Effector memory CD8-positive, alpha-beta T cell (primary cell): ENCODE data around the gene MYEOV.

Experiments used
- ATAC-seq: fragments of 150-1000 bp; cut with Tn5 transposase; replicated peaks from 2 replicates; pipeline ENCODE4 v1.10.0; 2021; ENCODE audit warnings: mild to moderate bottlenecking, moderate library complexity
- DNase-seq, 3 experiments: peaks; one replicate each; pipeline ENCODE4 v3.0.0; 2021
- H3K27ac Mint-ChIP-seq, 2 donors: one replicate each; pipeline ENCODE4 v1.8.0; 2022; ENCODE audit warnings: mild to moderate bottlenecking in 2 of 2, mixed read lengths in 2 of 2, moderate library complexity in 2 of 2
- H3K27me3 Mint-ChIP-seq, 2 donors: one replicate each; pipeline ENCODE4 v1.8.0; 2022; ENCODE audit warnings: mixed read lengths in 2 of 2
- H3K36me3 Mint-ChIP-seq: one replicate; pipeline ENCODE4 v1.8.0; 2022; ENCODE audit warnings: mild to moderate bottlenecking, moderate library complexity, mixed read lengths; ENCODE audit not compliant: insufficient read depth
- H3K4me1 Mint-ChIP-seq, 2 donors: one replicate each; pipeline ENCODE4 v1.8.0; 2022; ENCODE audit warnings: low read depth in 2 of 2, mixed read lengths in 2 of 2
- H3K4me3 Mint-ChIP-seq, 2 donors: one replicate each; pipeline ENCODE4 v1.8.0; 2022; ENCODE audit warnings: mild to moderate bottlenecking in 2 of 2, mixed read lengths in 2 of 2, moderate library complexity in 2 of 2
- H3K9me3 Mint-ChIP-seq, 2 donors: one replicate each; pipeline ENCODE4 v1.8.0; 2022; ENCODE audit warnings: mixed read lengths in 2 of 2

Gene MYEOV

GRCh38 chr11:69270941-69271340 lies 23.0 kb upstream of the MYEOV start:
- no peak overlapping the region for H3K4me3 Mint-ChIP-seq
- no peaks in the 10 kb centered on the region for H3K9me3 Mint-ChIP-seq
- no peaks in the 10 kb centered on the region for H3K4me1 Mint-ChIP-seq
- DNase-seq = no peak
- H3K36me3 Mint-ChIP-seq = no peaks in the 10 kb centered on the region
- no peak overlapping the region for H3K27ac Mint-ChIP-seq
- ATAC-seq = no peak
- H3K27me3 Mint-ChIP-seq = peaks cover 6 to 24% of the 10 kb centered on the region in 2 donors

DNA sequence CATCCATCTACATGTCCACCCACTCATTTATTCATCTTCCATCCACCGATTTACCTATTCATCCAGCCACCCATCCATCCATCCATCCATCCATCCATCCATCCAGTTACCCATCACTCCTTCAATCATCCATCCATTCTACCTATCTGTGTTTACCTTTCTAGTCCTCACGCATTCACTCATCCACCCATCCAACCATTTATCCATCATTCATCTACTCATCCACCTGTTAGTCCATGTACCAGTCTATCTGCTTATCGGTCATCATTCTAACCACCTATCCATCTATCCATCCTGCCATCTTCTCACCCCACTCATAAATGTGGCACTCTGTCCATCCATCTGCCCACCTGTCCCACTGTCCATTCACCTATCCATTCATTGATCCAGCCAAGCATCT lies 21.9 kb upstream of the MYEOV start:
- no peak overlapping the region for H3K27ac Mint-ChIP-seq
- peaks cover 5 to 12% of the 10 kb centered on the region in 2 donors for H3K27me3 Mint-ChIP-seq
- H3K4me1 Mint-ChIP-seq = no peaks in the 10 kb centered on the region
- H3K36me3 Mint-ChIP-seq = no peaks in the 10 kb centered on the region
- H3K4me3 Mint-ChIP-seq = no peak overlapping the region
- no peak for DNase-seq
- ATAC-seq = no peak
- H3K9me3 Mint-ChIP-seq = no peaks in the 10 kb centered on the region

DNA sequence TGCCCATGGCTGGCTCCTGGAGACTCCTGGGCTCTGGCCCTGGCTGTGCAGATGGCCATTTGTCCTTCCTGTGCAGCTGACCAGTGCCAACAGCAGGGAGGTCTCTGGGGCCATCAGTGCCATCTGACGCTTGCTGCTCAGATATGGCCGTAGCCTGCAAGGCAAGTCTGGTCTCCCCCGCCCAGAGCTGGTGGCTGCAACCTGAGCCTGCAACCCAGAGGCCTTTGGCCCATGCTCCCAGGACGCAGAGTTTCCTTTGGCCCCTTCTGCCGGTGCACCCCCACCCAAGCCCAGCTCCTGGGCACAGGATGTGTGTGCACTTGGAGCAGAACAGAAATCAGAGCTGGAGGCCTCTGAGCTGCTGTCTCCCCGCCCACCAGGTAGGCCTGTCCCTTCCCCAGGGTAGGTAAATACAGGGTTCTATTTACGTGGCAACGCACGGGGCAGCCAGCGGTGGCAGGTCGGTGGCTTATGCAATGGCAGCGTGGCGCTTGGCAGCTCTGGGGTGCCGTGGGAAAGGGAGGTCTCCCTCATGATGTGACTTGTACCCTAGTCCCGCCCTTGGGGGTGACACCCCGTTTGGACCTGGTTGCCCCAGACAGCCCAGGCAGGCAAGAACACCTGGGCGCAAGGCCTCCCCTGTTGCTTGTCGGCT lies 21.0 kb upstream of the MYEOV start:
- ATAC-seq (no peak), DNase-seq (no peak)
- H3K36me3 Mint-ChIP-seq = no peaks in the 10 kb centered on the region
- no peak overlapping the region for H3K4me3 Mint-ChIP-seq
- peaks cover 0 to 7% of the 10 kb centered on the region in 2 donors for H3K27me3 Mint-ChIP-seq
- no peaks in the 10 kb centered on the region for H3K4me1 Mint-ChIP-seq
- H3K9me3 Mint-ChIP-seq = no peaks in the 10 kb centered on the region
- H3K27ac Mint-ChIP-seq = no peak overlapping the region

GRCh38 chr11:69273571-69273970 lies 20.4 kb upstream of the MYEOV start:
- no peaks in the 10 kb centered on the region for H3K4me1 Mint-ChIP-seq
- H3K27ac Mint-ChIP-seq = no peak overlapping the region
- H3K27me3 Mint-ChIP-seq = peaks cover 0 to 7% of the 10 kb centered on the region in 2 donors
- DNase-seq = no peak
- no peaks in the 10 kb centered on the region for H3K36me3 Mint-ChIP-seq
- no peak overlapping the region for H3K4me3 Mint-ChIP-seq
- no peaks in the 10 kb centered on the region for H3K9me3 Mint-ChIP-seq
- no peak for ATAC-seq

- Mint-ChIP-seq H3K36me3 (no peaks in the 10 kb centered on the region), H3K4me1 (no peaks in the 10 kb centered on the region), H3K27me3 (peaks cover 0 to 7% of the 10 kb centered on the region in 2 donors), H3K4me3 (no peak overlapping the region), H3K9me3 (no peaks in the 10 kb centered on the region), H3K27ac (no peak overlapping the region)
- DNase-seq (no peak), ATAC-seq (no peak)
Observed at GRCh38 chr11:69274531-69275016, 19.4 kb upstream of the MYEOV start.

- Mint-ChIP-seq H3K9me3 (no peaks in the 10 kb centered on the region), H3K27me3 (peaks cover 0 to 7% of the 10 kb centered on the region in 2 donors), H3K36me3 (no peaks in the 10 kb centered on the region), H3K27ac (no peak overlapping the region), H3K4me3 (no peak overlapping the region), H3K4me1 (no peaks in the 10 kb centered on the region)
- ATAC-seq (no peak), DNase-seq (no peak)
Observed at GRCh38 chr11:69275178-69275577, 18.8 kb upstream of the MYEOV start.

DNA sequence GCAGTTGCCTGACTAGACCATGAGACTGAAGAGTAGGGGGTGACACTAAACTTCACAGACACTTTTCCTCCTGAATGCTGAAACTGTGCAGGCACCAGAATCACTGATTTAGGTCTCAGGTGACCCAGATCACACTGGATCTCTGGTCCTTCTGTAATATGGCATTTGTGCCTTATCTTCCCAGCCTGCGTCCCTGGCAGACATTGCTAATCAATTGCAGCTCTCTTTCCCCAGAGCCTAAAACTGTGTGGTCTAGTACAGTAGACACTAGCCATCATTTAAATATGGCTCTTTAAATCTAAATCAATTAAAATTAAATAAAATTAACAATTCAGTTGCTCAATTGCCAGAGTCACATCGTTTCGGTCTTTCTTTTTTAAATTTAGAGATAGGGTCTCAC lies 17.8 kb upstream of the MYEOV start:
- H3K9me3 Mint-ChIP-seq = no peaks in the 10 kb centered on the region
- DNase-seq = no peak
- no peaks in the 10 kb centered on the region for H3K4me1 Mint-ChIP-seq
- peaks cover 0 to 7% of the 10 kb centered on the region in 2 donors for H3K27me3 Mint-ChIP-seq
- no peak overlapping the region for H3K27ac Mint-ChIP-seq
- ATAC-seq = no peak
- no peaks in the 10 kb centered on the region for H3K36me3 Mint-ChIP-seq
- no peak overlapping the region for H3K4me3 Mint-ChIP-seq

GRCh38 chr11:69277074-69277809 lies 16.7 kb upstream of the MYEOV start:
- H3K4me3 Mint-ChIP-seq = no peak overlapping the region
- no peaks in the 10 kb centered on the region for H3K36me3 Mint-ChIP-seq
- no peak for ATAC-seq
- no peak overlapping the region for H3K27ac Mint-ChIP-seq
- H3K27me3 Mint-ChIP-seq = peaks cover 0 to 7% of the 10 kb centered on the region in 2 donors
- no peak for DNase-seq
- no peaks in the 10 kb centered on the region for H3K4me1 Mint-ChIP-seq
- no peaks in the 10 kb centered on the region for H3K9me3 Mint-ChIP-seq

DNA sequence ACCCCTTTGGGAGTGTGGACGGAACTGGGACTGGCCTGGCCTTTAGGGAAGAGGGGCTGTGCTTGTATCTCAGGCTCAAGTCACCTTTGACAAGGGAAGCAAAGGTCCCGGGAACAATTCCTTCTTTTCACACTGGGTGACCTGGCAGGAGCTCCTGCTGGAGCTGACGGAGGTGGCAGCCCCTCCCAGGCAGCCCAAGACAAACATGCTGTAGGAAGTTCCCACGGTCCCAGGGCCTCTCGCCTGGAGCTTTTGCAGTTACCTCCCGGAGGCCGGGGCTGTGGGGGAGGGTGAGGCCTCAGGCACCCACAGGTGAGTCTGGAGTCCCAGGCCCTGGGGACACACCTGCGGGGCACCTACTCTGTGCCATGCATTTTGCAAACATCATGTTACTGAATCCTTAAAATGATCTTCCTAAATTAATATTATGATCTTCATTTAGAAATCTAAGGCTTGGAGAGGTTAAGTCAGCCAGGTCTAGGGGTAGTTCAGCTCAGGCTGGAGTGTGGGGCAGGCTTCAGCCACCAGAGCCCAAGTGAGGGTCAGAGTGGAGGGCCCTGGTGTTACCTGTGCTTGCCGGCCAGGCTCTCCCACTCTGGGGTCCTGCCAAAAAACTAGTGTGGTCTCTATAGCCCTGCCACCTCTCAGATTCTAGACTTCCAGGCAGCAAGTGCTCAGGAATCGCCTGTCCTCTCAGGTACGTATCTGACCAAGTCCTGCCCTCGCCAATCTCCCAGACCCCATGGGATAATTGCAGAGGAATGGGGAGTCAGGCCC lies 15.7 kb upstream of the MYEOV start:
- Mint-ChIP-seq H3K9me3 (no peaks in the 10 kb centered on the region), H3K36me3 (no peaks in the 10 kb centered on the region), H3K27me3 (peaks cover 0 to 8% of the 10 kb centered on the region in 2 donors), H3K27ac (no peak overlapping the region), H3K4me1 (no peaks in the 10 kb centered on the region), H3K4me3 (no peak overlapping the region)
- DNase-seq = no peak
- no peak for ATAC-seq

DNA sequence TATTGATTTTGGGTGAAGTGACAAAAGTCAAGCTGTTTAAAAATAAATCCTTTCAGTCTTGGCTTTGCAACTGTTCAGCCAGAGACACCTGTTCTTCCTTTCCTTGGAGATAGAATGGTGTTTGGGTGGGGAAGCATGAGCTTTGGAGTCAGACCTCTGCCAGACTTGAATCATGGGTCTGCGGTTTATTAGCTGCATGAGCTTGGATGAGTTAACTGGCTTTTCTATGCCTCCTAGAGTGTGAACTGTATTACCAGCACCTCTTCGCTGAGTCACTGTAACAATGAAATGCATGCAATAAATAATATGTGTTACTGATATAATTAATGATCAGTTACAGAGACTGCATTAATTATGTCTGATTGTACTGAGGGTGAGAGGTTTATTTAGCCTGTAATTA lies 13.5 kb upstream of the MYEOV start:
- Mint-ChIP-seq H3K4me1 (no peaks in the 10 kb centered on the region), H3K27ac (no peak overlapping the region), H3K4me3 (no peak overlapping the region), H3K36me3 (no peaks in the 10 kb centered on the region), H3K27me3 (peaks cover 9 to 20% of the 10 kb centered on the region in 2 donors), H3K9me3 (no peaks in the 10 kb centered on the region)
- DNase-seq (no peak), ATAC-seq (no peak)

- peaks cover 13 to 25% of the 10 kb centered on the region in 2 donors for H3K27me3 Mint-ChIP-seq
- no peak for ATAC-seq
- no peaks in the 10 kb centered on the region for H3K36me3 Mint-ChIP-seq
- no peak overlapping the region for H3K4me3 Mint-ChIP-seq
- H3K4me1 Mint-ChIP-seq = no peaks in the 10 kb centered on the region
- no peak overlapping the region for H3K27ac Mint-ChIP-seq
- H3K9me3 Mint-ChIP-seq = no peaks in the 10 kb centered on the region
- no peak for DNase-seq
Observed at GRCh38 chr11:69280994-69281393, 13.0 kb upstream of the MYEOV start.

DNA sequence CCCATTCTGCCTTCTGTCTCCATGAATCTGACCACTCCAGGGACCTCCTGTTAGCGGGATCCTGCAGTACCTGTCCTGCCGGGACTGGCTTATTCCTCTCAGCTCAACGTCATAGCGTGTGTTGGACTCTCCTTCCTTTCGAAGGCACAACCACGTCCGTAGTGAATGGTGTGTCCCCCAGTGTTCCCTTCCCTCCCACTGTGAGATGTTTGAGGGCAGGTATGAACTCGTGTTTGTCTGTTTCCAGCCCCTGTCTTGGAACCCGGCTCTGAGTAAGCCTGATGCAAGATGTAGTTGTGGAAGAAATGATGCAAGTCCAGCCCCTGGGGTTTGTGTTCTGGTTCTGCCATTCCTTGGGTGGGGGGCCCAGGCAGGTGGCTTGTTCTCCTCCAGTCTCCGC lies 10.5 kb upstream of the MYEOV start:
- no peak for DNase-seq
- Mint-ChIP-seq H3K4me1 (no peaks in the 10 kb centered on the region), H3K9me3 (no peaks in the 10 kb centered on the region), H3K4me3 (no peak overlapping the region), H3K27ac (no peak overlapping the region), H3K27me3 (peaks cover 13 to 32% of the 10 kb centered on the region in 2 donors), H3K36me3 (no peaks in the 10 kb centered on the region)
- no peak for ATAC-seq

DNA sequence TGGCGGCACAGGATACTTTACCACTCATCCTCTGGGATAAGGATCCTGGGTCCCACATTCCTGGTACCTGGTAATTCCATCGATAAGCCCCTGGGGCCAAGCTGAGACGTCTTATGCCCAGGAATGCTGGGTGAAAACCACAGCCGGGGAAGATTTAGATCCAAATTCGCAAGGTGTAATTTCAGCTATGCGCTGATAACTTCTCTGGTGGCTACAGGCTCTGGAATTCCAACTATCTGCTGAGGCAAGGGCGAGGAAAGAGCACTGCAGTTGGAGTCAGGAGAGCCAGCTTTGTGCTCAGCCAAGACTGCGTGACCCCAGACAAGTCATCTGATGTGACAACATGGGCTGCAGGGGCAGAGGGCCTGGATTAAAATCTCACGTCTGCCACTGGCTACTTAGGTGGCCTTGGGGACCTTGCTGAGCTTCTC lies 9.9 kb upstream of the MYEOV start:
- Mint-ChIP-seq H3K9me3 (no peaks in the 10 kb centered on the region), H3K4me3 (no peak overlapping the region), H3K27me3 (peaks cover 13 to 32% of the 10 kb centered on the region in 2 donors), H3K36me3 (no peaks in the 10 kb centered on the region), H3K27ac (no peak overlapping the region), H3K4me1 (no peaks in the 10 kb centered on the region)
- DNase-seq (no peak), ATAC-seq (no peak)
